ENCODE results near the gene NEBL.
"Not testable (repeated sequence)": the region's sequence is repeated elsewhere in the genome, so short reads cannot be mapped to it uniquely, and the experiment has no call there.

The NEBL gene

GRCh38 chr10:20897146-20897825, at the start of gene NEBL:
TSS of gene NEBL (minus strand) at chr10:20897311. CDS start at chr10:20897205, 106 bp downstream.
- H3K27ac ChIP-seq, result no peak within 1 kb of the TSS
- TF ChIP-seq ZFX (IDR thresholded peaks at IDR 0.05) (no peak), CTCF (conservative IDR thresholded peaks at IDR 0.05) (no peak)

- TF ChIP-seq ZFX (IDR thresholded peaks at IDR 0.05), result no peak
- TF ChIP-seq CTCF (conservative IDR thresholded peaks at IDR 0.05), result no peak
- no peak overlapping the region for H3K27ac ChIP-seq
Measured at GRCh38 chr10:20945546-20946332, 48.6 kb upstream of the NEBL start.

- H3K27ac ChIP-seq, result no peak overlapping the region
- TF ChIP-seq ZFX (IDR thresholded peaks at IDR 0.05) (no peak), CTCF (conservative IDR thresholded peaks at IDR 0.05) (no peak)
Measured at GRCh38 chr10:20944789-20945502, 47.8 kb upstream of the NEBL start.

- H3K27ac ChIP-seq, result not testable (repeated sequence)
Measured at GRCh38 chr10:20939414-20939813, 42.3 kb upstream of the NEBL start.

GRCh38 chr10:20936396-20936795, 39.3 kb upstream of the NEBL start:
- no peak overlapping the region for H3K27ac ChIP-seq
- no peak for TF ChIP-seq ZFX (IDR thresholded peaks at IDR 0.05)
- TF ChIP-seq CTCF (conservative IDR thresholded peaks at IDR 0.05), result no peak

GRCh38 chr10:20935931-20936330, 38.8 kb upstream of the NEBL start:
- H3K27ac ChIP-seq, result no peak overlapping the region
- TF ChIP-seq ZFX (IDR thresholded peaks at IDR 0.05) (no peak), CTCF (conservative IDR thresholded peaks at IDR 0.05) (no peak)

- no peak overlapping the region for H3K27ac ChIP-seq
- TF ChIP-seq CTCF (conservative IDR thresholded peaks at IDR 0.05), result no peak
- TF ChIP-seq ZFX (IDR thresholded peaks at IDR 0.05), result no peak
Measured at GRCh38 chr10:20935301-20935700, 38.2 kb upstream of the NEBL start.
